Cardiac fibroblast (primary cell): Measurements from ENCODE around the gene FES.
A peak's percentile ranks its signal among the peaks of the same experiment; 100 is the strongest.
"Not testable (repeated sequence)": the region's sequence is repeated elsewhere in the genome, so short reads cannot be mapped to it uniquely, and the experiment has no call there.

ENCODE experiments used
- DNase-seq, 2 donors: peaks; one replicate each; pipeline versions ENCODE4 v3.0.0 to v3.0.0-alpha.2; 2010; ENCODE audit warnings: low read depth in 2 of 2
- H3K4me3 ChIP-seq, 2 donors: replicated peaks in 1 of 2; 1 replicate in 1 of 2; 2 replicates in 1 of 2; pipeline ENCODE4 v1.5.1; 2011; ENCODE audit warnings: low read depth in 2 of 2, low read length in 2 of 2, mild to moderate bottlenecking in 2 of 2, moderate library complexity in 1 of 2
- TF ChIP-seq, protein P1 (sequence below): IDR thresholded peaks from one replicate; pipeline ENCODE4 v1.5.1; 2011; ENCODE audit warnings: low read depth, mild to moderate bottlenecking, low read length, inconsistent platforms

The FES gene

DNA sequence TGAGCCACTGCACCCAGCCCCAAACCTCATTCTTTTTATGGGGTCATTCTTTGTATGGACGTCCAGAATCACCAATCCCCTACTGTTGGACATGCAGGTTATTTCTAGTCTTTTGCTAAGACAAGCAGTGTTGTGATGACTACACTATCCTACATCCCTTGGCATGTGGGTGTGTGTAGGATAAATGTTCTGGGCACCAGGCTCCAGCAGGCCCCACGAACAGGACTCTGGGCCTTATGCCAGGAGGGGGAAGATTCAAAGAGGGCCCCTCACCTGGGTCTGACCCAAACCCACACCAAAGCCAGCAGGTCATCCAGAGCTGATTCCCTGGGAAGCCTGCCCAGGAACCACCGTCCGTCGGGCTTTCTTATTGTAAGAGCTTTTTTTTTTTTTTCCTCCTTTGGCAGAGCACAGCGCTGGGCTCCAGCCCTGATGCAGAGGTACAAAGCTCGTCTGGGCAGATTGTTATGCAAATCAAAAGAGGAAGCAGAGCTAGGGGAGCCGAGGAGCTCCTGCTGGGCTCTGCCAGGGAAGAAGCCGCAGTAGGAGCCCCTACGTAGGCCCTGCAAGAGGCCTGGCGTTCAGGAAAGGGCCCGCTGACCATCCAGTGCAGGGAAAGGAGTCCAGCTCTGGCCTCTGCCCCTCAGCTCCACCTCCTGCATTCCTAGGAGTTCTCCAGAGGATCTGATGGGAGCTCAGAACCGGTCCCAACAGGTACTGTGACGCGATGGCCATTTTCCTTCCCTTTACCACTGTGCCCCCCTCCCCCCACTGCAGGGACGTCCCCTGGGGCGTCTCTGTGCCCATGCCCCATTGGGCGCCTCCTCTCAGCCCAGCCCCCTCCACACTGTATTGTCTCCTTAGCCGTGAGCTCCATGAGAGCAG, 44.9 kb upstream of the FES start:
- H3K4me3 ChIP-seq: no peak overlapping the region
- TF ChIP-seq, protein P1, sequence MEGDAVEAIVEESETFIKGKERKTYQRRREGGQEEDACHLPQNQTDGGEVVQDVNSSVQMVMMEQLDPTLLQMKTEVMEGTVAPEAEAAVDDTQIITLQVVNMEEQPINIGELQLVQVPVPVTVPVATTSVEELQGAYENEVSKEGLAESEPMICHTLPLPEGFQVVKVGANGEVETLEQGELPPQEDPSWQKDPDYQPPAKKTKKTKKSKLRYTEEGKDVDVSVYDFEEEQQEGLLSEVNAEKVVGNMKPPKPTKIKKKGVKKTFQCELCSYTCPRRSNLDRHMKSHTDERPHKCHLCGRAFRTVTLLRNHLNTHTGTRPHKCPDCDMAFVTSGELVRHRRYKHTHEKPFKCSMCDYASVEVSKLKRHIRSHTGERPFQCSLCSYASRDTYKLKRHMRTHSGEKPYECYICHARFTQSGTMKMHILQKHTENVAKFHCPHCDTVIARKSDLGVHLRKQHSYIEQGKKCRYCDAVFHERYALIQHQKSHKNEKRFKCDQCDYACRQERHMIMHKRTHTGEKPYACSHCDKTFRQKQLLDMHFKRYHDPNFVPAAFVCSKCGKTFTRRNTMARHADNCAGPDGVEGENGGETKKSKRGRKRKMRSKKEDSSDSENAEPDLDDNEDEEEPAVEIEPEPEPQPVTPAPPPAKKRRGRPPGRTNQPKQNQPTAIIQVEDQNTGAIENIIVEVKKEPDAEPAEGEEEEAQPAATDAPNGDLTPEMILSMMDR: no peak
- DNase-seq: peak in 1 of 2 donors; percentile 50

DNA sequence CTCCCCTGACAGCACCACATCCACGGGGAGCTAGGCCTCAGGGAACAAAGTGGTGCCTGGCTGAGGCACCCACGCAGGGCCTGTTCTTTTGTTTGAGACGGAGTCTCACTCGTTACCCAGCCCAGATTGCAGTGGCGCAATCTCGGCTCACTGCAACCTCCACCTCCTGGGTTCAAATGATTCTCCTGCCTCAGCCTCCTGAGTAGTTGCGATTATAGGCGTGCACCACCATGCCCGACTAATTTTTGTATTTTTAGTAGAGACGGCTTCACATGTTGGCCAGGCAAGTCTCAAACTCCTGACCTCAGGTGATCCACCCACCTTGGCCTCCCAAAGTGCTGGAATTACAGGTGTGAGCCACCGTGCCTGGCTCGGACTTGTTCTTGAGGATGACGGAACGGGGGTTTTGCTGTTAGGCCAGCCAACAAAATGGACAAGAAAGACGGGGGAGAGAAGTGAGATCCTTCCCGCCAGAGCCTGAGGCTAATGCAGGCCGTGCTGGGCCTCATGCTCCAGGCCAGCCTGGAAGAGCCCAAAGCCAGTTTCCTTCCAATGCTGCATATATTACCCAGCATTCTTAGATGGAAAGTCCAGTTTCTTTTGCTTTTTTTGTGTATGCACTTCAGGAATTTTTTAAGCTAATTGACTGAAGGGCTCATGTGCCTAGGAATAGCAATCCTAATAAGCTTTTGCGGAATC, 44.0 kb upstream of the FES start:
- no peak for DNase-seq
- TF ChIP-seq, protein P1: no peak
- H3K4me3 ChIP-seq: no peak overlapping the region

DNA sequence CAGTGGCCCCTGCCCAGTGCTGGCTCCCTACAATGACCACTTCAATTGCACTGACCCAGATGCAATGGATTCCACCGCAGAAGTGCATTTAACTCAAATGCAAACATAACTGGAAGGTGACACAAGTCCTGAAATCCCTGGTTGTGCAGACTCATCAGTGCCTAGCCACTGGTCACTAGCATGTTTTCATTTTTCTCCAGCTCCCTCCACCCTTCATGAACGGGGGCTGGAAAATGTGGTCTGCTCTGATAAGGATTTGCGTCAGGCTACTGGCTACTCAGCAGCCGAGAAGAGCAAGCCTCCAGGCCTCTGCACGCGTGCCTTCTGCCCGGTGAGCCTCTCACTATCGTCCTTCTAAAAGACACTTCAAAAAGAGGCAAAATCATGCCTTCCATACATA, 43.4 kb upstream of the FES start:
- TF ChIP-seq, protein P1: no peak
- no peak overlapping the region for H3K4me3 ChIP-seq
- DNase-seq: peak in 1 of 2 donors; percentile 45

DNA sequence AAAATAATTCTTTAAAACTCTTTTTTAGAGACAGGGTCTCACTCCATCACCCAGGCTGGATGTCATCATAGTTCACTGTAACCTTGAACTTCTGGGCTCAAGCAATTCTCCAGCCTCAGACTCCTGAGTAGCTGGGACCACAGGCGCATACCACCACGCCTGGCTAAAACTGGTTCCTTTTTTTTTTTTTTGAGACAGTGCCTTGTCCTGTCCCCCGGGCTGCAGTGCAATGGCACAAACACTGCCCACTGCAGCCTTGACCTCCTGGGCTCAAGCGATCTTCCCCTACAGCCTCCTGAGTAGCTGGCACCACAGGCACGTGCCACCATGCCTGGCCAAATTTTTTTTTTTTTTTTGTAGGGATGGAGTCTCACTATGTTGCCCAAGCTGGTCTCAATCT, 39.6 kb upstream of the FES start:
- TF ChIP-seq, protein P1: no peak
- no peak overlapping the region for H3K4me3 ChIP-seq
- no peak for DNase-seq

GRCh38 chr15:90845201-90845949, 38.9 kb upstream of the FES start:
- TF ChIP-seq, protein P1: no peak
- no peak overlapping the region for H3K4me3 ChIP-seq
- DNase-seq: peak; percentile 61 to 90

DNA sequence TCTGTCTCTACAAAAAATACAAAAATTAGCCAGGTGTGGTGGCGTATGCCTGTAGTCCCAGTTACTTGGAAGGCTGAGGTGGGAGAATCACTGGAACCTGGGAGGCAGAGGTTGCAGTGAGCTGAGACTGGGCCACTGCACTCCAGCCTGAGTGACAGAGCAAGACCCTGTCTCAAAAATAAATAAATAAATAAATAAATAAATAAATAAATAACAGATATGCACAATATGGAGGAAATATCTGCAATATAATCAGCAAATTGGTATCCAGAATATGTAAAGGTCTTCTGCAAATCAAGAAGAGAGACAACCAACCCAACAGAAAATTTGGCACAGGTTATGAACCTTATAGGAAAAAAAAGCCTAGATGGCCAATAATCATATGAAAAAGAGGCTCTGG, 34.9 kb upstream of the FES start:
- not testable (repeated sequence) for H3K4me3 ChIP-seq, DNase-seq

GRCh38 chr15:90851114-90851513, 33.2 kb upstream of the FES start:
- no peak overlapping the region for H3K4me3 ChIP-seq

More at GRCh38 chr15:90851114-90851513, 33.2 kb upstream of the FES start:
- TF ChIP-seq, protein P1: no peak
- DNase-seq: no peak
